HG03571 (cell line): ENCODE results near the gene PCDHGC5.
A peak's percentile ranks its signal among the peaks of the same experiment; 100 is the strongest.

Experiments
- ATAC-seq: cut with Tn5 transposase; IDR thresholded peaks from one replicate; pipeline ENCODE4 v1.9.1; 2021; ENCODE audit not compliant: unreplicated experiment

The PCDHGC5 gene

DNA sequence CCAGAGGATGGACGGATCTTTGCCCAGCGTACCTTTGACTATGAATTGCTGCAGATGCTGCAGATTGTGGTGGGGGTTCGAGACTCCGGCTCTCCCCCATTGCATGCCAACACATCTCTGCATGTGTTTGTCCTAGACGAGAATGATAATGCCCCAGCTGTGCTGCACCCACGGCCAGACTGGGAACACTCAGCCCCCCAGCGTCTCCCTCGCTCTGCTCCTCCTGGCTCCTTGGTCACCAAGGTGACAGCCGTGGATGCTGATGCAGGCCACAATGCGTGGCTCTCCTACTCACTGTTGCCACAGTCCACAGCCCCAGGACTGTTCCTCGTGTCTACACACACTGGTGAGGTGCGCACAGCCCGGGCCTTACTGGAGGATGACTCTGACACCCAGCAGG is 1.9 kb downstream of the PCDHGC5 start:
- no peak for ATAC-seq

DNA sequence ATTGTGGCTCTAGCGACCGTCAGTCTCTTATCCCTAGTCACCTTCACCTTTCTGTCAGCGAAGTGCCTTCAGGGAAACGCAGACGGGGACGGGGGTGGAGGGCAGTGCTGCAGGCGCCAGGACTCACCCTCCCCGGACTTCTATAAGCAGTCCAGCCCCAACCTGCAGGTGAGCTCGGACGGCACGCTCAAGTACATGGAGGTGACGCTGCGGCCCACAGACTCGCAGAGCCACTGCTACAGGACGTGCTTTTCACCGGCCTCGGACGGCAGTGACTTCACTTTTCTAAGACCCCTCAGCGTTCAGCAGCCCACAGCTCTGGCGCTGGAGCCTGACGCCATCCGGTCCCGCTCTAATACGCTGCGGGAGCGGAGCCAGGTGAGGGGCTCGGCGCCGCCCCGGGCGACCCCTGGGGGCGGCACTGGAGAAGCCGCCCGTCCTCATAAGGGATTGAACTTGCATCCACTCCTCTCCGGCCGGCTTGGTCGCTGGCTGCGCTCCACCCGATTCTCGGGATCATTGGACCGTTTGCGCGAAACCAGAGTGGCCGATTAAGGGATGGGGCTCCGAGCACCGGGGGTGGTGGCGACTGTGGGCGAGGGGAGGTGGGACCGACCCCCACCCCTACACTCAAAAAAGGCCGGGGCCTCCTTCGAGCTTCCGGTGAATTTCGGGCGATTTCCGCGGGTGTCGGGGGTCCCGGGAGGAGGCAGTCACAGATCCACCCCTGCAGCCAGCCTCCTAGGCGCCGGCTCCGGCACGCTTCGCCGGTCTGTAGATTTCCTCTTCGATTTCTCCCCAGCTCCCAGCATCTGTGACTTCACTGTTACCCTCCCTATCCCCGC is 2.7 kb downstream of the PCDHGC5 start:
- ATAC-seq, result peak; percentile 17

GRCh38 chr5:141492168-141492885 is 3.4 kb downstream of the PCDHGC5 start:
- peak; percentile 41 for ATAC-seq

DNA sequence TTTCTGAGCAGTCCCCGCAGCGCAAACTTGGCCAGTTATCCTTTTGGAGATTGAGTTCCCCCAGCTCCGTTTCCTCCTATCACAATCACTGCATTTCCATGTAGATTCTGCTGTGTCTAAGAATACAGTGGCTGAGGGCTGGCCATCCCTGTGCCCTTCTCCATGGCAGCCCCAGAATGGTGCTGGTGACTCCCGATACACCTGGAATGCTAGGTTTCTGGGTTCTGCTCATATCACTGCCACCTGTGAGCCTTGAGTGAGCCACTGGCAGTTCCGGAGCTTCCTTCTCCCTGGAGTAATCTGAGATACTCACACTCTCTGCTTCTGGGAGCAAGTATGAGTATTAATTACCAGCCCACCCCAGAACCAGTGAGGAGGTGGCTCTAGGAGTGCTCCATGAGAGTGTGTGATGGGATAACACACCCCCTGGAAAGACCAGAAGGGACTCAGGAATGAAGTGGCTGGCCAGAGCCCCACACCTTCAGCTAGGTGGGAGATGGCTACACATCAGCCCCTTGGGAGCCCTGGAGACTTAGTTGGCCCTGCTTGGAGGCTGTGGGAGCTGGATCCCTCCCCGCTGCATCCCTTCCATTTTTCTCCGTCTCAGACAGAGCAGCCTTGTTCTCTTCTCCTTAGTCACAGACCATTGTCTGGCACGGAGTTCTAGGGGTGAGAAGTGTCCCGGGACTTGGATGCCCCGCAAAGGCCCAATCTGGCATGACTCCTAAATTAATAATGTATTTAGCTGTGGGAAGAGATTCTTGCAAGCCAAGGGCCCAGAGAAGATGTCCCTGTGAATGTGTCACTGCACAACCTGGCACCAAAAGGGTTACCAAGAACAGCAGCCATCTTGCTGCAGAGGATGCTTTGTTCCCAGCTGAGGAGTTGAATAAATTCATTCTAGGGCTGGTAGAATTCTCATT is 4.9 kb downstream of the PCDHGC5 start:
- ATAC-seq, result no peak

GRCh38 chr5:141494761-141495452 is 6.0 kb downstream of the PCDHGC5 start:
- ATAC-seq, result no peak

- ATAC-seq, result no peak
These were observed 6.6 kb downstream of the PCDHGC5 start for GRCh38 chr5:141495453-141495811.

- no peak for ATAC-seq
These were observed 7.2 kb downstream of the PCDHGC5 start for GRCh38 chr5:141496038-141496437.

GRCh38 chr5:141501761-141502160 is 12.9 kb downstream of the PCDHGC5 start:
- no peak for ATAC-seq

- ATAC-seq, result no peak
These were observed 14.8 kb downstream of the PCDHGC5 start for GRCh38 chr5:141503681-141504080.

DNA sequence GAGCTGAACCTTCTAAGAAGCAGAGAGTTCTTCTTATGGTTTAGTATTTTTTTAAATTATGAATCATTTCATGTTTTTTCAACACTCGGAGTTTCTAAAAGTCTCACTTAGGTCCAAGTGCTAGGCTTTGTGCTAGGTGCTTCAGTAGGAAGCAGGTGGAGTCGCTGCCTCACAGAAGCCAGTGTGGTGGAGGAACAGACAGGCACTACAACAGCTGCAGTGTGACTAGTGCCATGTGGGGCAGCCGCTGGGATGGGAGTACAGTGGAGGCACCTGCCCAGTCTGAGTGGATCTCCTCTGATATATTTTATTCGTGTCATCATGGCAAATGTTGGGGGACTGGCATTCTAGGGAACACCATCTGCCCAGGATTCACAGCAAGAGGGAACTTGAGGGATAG is 15.3 kb downstream of the PCDHGC5 start:
- no peak for ATAC-seq

- ATAC-seq, result no peak
These were observed 17.7 kb downstream of the PCDHGC5 start for GRCh38 chr5:141506381-141507155.

GRCh38 chr5:141507387-141508091 is 18.7 kb downstream of the PCDHGC5 start:
- ATAC-seq, result peak; percentile 42

GRCh38 chr5:141508440-141508797 is 19.5 kb downstream of the PCDHGC5 start:
- no peak for ATAC-seq

DNA sequence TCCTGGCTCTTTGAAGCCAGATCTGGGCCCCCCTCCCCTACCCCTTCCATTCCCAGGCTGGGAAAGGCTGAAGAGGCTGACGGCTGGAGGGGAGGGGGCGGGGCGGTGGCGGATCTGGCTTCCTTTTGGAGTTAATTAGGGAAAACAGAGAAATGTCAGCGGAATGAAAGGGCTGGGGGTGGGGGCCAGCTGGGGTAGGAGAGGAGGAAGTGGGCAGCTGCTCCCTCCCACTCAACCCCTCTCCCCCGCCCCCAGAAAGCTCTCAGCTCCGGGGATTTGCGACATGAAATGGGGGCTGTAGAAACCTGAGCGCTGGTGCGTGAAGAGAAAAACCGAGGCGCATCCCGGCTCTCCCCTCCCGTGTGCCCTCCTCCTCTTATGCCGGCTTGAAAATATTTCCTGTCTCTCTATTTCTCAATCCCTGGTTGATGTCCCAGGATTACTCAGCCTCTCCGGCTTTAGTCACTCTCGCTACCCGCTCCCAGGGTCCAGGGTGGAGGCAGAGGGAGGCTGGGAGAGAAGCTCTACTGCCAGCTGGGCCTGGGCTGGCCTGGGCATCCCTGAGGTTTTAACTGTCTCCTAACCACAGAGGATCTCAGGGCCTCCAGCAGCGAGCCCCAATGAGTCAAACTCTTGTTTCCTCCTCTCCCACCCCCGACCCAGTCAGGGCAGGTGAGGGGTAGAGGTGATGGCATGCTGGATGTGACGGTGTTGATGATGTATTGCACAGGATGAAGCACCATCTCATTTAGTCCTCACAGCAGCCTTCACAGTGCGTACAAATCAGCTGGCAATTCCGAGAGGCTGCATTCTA is 20.1 kb downstream of the PCDHGC5 start:
- no peak for ATAC-seq

GRCh38 chr5:141510160-141510559 is 21.3 kb downstream of the PCDHGC5 start:
- no peak for ATAC-seq

- ATAC-seq, result peak; percentile 31
These were observed 22.1 kb downstream of the PCDHGC5 start for GRCh38 chr5:141510850-141511601.

DNA sequence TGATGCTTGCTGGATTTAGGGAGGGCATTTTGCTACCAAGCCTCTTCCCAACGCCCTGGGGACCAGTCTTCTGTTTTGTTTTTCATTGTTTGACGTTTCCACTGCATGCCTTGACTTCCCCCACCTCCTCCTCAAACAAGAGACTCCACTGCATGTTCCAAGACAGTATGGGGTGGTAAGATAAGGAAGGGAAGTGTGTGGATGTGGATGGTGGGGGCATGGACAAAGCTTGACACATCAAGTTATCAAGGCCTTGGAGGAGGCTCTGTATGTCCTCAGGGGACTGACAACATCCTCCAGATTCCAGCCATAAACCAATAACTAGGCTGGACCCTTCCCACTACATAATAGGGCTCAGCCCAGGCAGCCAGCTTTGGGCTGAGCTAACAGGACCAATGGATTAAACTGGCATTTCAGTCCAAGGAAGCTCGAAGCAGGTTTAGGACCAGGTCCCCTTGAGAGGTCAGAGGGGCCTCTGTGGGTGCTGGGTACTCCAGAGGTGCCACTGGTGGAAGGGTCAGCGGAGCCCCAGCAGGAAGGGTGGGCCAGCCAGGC is 23.0 kb downstream of the PCDHGC5 start:
- no peak for ATAC-seq
